SK-N-SH treated with all-trans-retinoic acid at 6 μM for 48 hours (cell line): ENCODE results near the gene ESM1.

ENCODE experiments used
- ATAC-seq: fragments of 200-7000 bp; cut with Tn5 transposase; 3 replicates; pipeline ENCODE4 v1.9.1; 2020; ENCODE audit warnings: mild to moderate bottlenecking, moderate library complexity
- ARNTL ChIP-seq: fragments of 450-650 bp; formaldehyde crosslinking; IDR thresholded peaks from 2 replicates; pipeline ENCODE4 v1.5.0; 2020; ENCODE audit warnings: low read depth, mild to moderate bottlenecking, moderate library complexity, borderline replicate concordance
- BACH2 ChIP-seq: fragments of 250-450 bp; sonication (Bioruptor Pico); IDR thresholded peaks from 2 replicates; pipeline ENCODE4 v1.9.0; 2021; ENCODE audit warnings: mild to moderate bottlenecking, borderline replicate concordance
- CREB5 ChIP-seq: fragments of 250-450 bp; sonication (Bioruptor Pico); IDR thresholded peaks from 2 replicates; pipeline ENCODE4 v1.5.1; 2020; ENCODE audit warnings: low read depth, mild to moderate bottlenecking, moderate library complexity
- CSDC2 ChIP-seq: fragments of 250-450 bp; sonication (Bioruptor Pico); IDR thresholded peaks from 2 replicates; pipeline ENCODE4 v1.5.0; 2020; ENCODE audit warnings: mild to moderate bottlenecking, moderate library complexity
- CSRNP3 ChIP-seq: fragments of 250-450 bp; sonication (Bioruptor Pico); IDR thresholded peaks from 2 replicates; pipeline ENCODE4 v1.5.1; 2021; ENCODE audit warnings: mild to moderate bottlenecking, moderate library complexity
- GLIS3 ChIP-seq: fragments of 250-450 bp; sonication (Bioruptor Pico); IDR thresholded peaks from 2 replicates; pipeline ENCODE4 v1.5.0; 2020; ENCODE audit warnings: mild to moderate bottlenecking, moderate library complexity
- ISL1 ChIP-seq: fragments of 250-450 bp; sonication (Bioruptor Pico); IDR thresholded peaks from 2 replicates; pipeline ENCODE4 v2.1.2; 2022; ENCODE audit warnings: mild to moderate bottlenecking, moderate library complexity
- PATZ1 ChIP-seq: fragments of 250-450 bp; sonication (Bioruptor Pico); IDR thresholded peaks from 2 replicates; pipeline ENCODE4 v1.8.0; 2020; ENCODE audit warnings: mild to moderate bottlenecking, moderate library complexity, borderline replicate concordance
- POU6F1 ChIP-seq: fragments of 250-450 bp; sonication (Bioruptor Pico); IDR thresholded peaks from 2 replicates; pipeline ENCODE4 v1.8.0; 2021; ENCODE audit warnings: low read depth, mild to moderate bottlenecking, moderate library complexity, borderline replicate concordance
- RARB ChIP-seq: fragments of 250-450 bp; sonication (Bioruptor Pico); IDR thresholded peaks from 2 replicates; pipeline ENCODE4 v1.8.0; 2021; ENCODE audit warnings: mild to moderate bottlenecking, moderate library complexity
- ZC3H10 ChIP-seq: fragments of 250-450 bp; sonication (Bioruptor Pico); IDR thresholded peaks from 2 replicates; pipeline ENCODE4 v1.5.1; 2021; ENCODE audit warnings: mild to moderate bottlenecking, moderate library complexity
- ZNF565 ChIP-seq: fragments of 450-650 bp; formaldehyde crosslinking; conservative IDR thresholded peaks from 2 replicates; pipeline ENCODE4 v1.5.0; 2020; ENCODE audit warnings: low read depth, mild to moderate bottlenecking, moderate library complexity
- ZNF70 ChIP-seq: fragments of 450-650 bp; formaldehyde crosslinking; IDR thresholded peaks from 2 replicates; pipeline ENCODE4 v1.5.0; 2020; ENCODE audit warnings: mild to moderate bottlenecking, moderate library complexity

The ESM1 gene

GRCh38 chr5:54965806-54966205 lies 19.6 kb downstream of the ESM1 start:
- ATAC-seq = no peak
- no peak for TF ChIP-seq ZC3H10 (CRISPR knock-in tag)
- no peak for TF ChIP-seq ARNTL (CRISPR knock-in tag)
- TF ChIP-seq CSDC2 (CRISPR knock-in tag) = no peak
- TF ChIP-seq BACH2 (CRISPR knock-in tag) = no peak
- TF ChIP-seq ZNF565 = no peak
- no peak for TF ChIP-seq CREB5 (CRISPR knock-in tag)
- no peak for TF ChIP-seq RARB (CRISPR knock-in tag)
- TF ChIP-seq ISL1 = no peak
- no peak for TF ChIP-seq POU6F1
- TF ChIP-seq PATZ1 (CRISPR knock-in tag) = no peak
- TF ChIP-seq, all 23 proteins: peak for 0

- ATAC-seq = no peak
- no peak for TF ChIP-seq ZNF70
- TF ChIP-seq, all 23 proteins: peak for 0
Observed at GRCh38 chr5:54964405-54964804, 21.0 kb downstream of the ESM1 start.

GRCh38 chr5:54959673-54960418 lies 25.5 kb downstream of the ESM1 start:
- TF ChIP-seq GLIS3 (CRISPR knock-in tag) (no peak), POU6F1 (no peak)
- ATAC-seq = no peak

- TF ChIP-seq CSRNP3 (no peak), ARNTL (CRISPR knock-in tag) (no peak), RARB (CRISPR knock-in tag) (no peak), BACH2 (CRISPR knock-in tag) (no peak), POU6F1 (no peak)
- no peak for ATAC-seq
Observed at GRCh38 chr5:54956922-54957321, 28.5 kb downstream of the ESM1 start.

- no peak for ATAC-seq
- TF ChIP-seq ZC3H10 (CRISPR knock-in tag) = no peak
- TF ChIP-seq ISL1 = no peak
- TF ChIP-seq PATZ1 (CRISPR knock-in tag) = no peak
- TF ChIP-seq CREB5 (CRISPR knock-in tag) = no peak
Observed at GRCh38 chr5:54947187-54947586, 38.2 kb downstream of the ESM1 start.
